GM12878 (cell line): Measurements from ENCODE around the gene PPP1R27. TPM values are rescaled to one million over a fixed set of nuclear protein-coding genes. Genes with fewer than 3 reads are reported as not detected.

Experiments
- ATF7 ChIP-seq: fragments of 450-650 bp; IDR thresholded peaks from 2 replicates; pipeline ENCODE4 v1.6.1; 2016; ENCODE audit warnings: low read depth, mild to moderate bottlenecking
- BHLHE40 ChIP-seq, 2 experiments: fragments of 450-650 bp in 1 of 2; IDR thresholded peaks; 2 replicates each; pipeline ENCODE4 v1.6.1; 2011 to 2017; ENCODE audit warnings: low read depth in 2 of 2, borderline replicate concordance in 1 of 2, improper control_type of control experiment in 1 of 2, low read length in 1 of 2, mild to moderate bottlenecking in 1 of 2
- CBX5 ChIP-seq: sonication (generic); IDR thresholded peaks from 2 replicates; pipeline ENCODE4 v1.6.1; 2016; ENCODE audit warnings: low read depth, moderate library complexity, mild to moderate bottlenecking, inconsistent platforms
- FOXM1 ChIP-seq: IDR thresholded peaks from 2 replicates; pipeline ENCODE4 v1.6.1; 2012; ENCODE audit warnings: low read depth, mild to moderate bottlenecking, inconsistent platforms, low read length, moderate library complexity
- KLF5 ChIP-seq: fragments of 450-650 bp; IDR thresholded peaks from 2 replicates; pipeline ENCODE4 v1.6.1; 2014; ENCODE audit warnings: mild to moderate bottlenecking; ENCODE audit not compliant: partially characterized antibody
- MXI1 ChIP-seq: fragments of 150-350 bp; IDR thresholded peaks from 2 replicates; pipeline ENCODE4 v1.6.1; 2011; ENCODE audit warnings: low read depth, mild to moderate bottlenecking, inconsistent platforms, low read length, improper control_type of control experiment
- NFYA ChIP-seq: IDR thresholded peaks from 2 replicates; pipeline ENCODE4 v1.6.1; 2011; ENCODE audit warnings: low read depth, mild to moderate bottlenecking, low read length, improper control_type of control experiment, borderline replicate concordance
- NFYB ChIP-seq: IDR thresholded peaks from 2 replicates; pipeline ENCODE4 v1.6.1; 2011; ENCODE audit warnings: low read depth, mild to moderate bottlenecking, low read length, improper control_type of control experiment, moderate library complexity; ENCODE audit not compliant: insufficient read depth
- NKRF ChIP-seq: fragments of 450-650 bp; conservative IDR thresholded peaks from 2 replicates; pipeline ENCODE4 v1.6.1; 2017; ENCODE audit warnings: mild to moderate bottlenecking, moderate library complexity
- PAX8 ChIP-seq: fragments of 450-650 bp; IDR thresholded peaks from 2 replicates; pipeline ENCODE4 v1.6.1; 2017; ENCODE audit warnings: mild to moderate bottlenecking, moderate library complexity
- POLR2AphosphoS2 ChIP-seq: IDR thresholded peaks from 2 replicates; pipeline ENCODE4 v1.6.1; 2011; ENCODE audit warnings: low read depth, mild to moderate bottlenecking, low read length, improper control_type of control experiment, moderate library complexity
- TCF3 ChIP-seq: IDR thresholded peaks from 2 replicates; pipeline ENCODE4 v1.6.1; 2012; ENCODE audit warnings: low read depth, mild to moderate bottlenecking, low read length, borderline replicate concordance; ENCODE audit not compliant: insufficient read depth
- TCF7 ChIP-seq: IDR thresholded peaks from 2 replicates; pipeline ENCODE4 v1.6.1; 2014; ENCODE audit warnings: antibody characterized with exemption, borderline replicate concordance
- USF1 ChIP-seq: IDR thresholded peaks from 2 replicates; pipeline ENCODE4 v1.6.1; 2011; ENCODE audit warnings: borderline replicate concordance, low read depth, mild to moderate bottlenecking, moderate library complexity, mixed read lengths, low read length; ENCODE audit not compliant: insufficient read depth; ENCODE audit errors: extremely low read length
- YBX1 ChIP-seq: fragments of 450-650 bp; IDR thresholded peaks from 2 replicates; pipeline ENCODE4 v1.6.1; 2016; ENCODE audit warnings: antibody characterized with exemption
- ZBED1 ChIP-seq: IDR thresholded peaks from 2 replicates; pipeline ENCODE4 v1.6.1; 2016; ENCODE audit warnings: borderline replicate concordance
- ZZZ3 ChIP-seq: IDR thresholded peaks from 2 replicates; pipeline ENCODE4 v1.6.1; 2011; ENCODE audit warnings: low read depth; ENCODE audit not compliant: control insufficient read depth, insufficient read length
- polyA plus RNA-seq, 11 experiments: library from polyadenylated mRNA; depleted of rRNA in 4 of 11; unstranded in 6 of 11; stranded (reverse) in 5 of 11; fragments of >200 nt; fragmentation: Nextera tagmentation in 4 of 11; fragmentation: Illumina TruSeq in 1 of 11; extraction: Ambion mirVana in 4 of 11; extraction: Trizol in 1 of 11; gene quantifications; 1 replicate in 1 of 11; 2 replicates in 10 of 11; pipeline versions ENCODE4 v1.2.1 to v1.2.3, GENCODE V29; 2011 to 2016; ENCODE audit warnings: inconsistent platforms in 2 of 11, missing spikeins in 2 of 11, low read depth in 1 of 11
- total RNA-seq, 4 experiments: library from RNA; depleted of rRNA in 3 of 4; stranded (reverse); fragments of >200 nt in 3 of 4; fragmentation: Illumina TruSeq in 1 of 4; extraction: Trizol in 1 of 4; gene quantifications; 2 replicates each; pipeline versions ENCODE4 v1.2.1 to v1.2.3, GENCODE V29; 2013 to 2021
- TF ChIP-seq, protein P1 (sequence below): IDR thresholded peaks from 2 replicates; pipeline ENCODE4 v1.6.1; 2011; ENCODE audit warnings: mild to moderate bottlenecking, low read depth, low read length, moderate library complexity; ENCODE audit not compliant: insufficient replicate concordance
- TF ChIP-seq, protein P2 (sequence below): IDR thresholded peaks from 2 replicates; pipeline ENCODE4 v1.6.1; 2012; ENCODE audit warnings: low read depth, low read length, improper control_type of control experiment
- TF ChIP-seq, protein P3 (sequence below): fragments of 450-650 bp; formaldehyde crosslinking; IDR thresholded peaks from 2 replicates; pipeline ENCODE4 v1.5.0; 2022; ENCODE audit warnings: mild to moderate bottlenecking, missing genetic modification characterization

Gene PPP1R27
- total and polyA plus RNA-seq, 10 of the 15 experiments (the other 5 are each of a cell fraction or from before 2014, with no cell fraction given) = 0.17 to 1.6 (median 0.49) TPM; not detected in 3

DNA sequence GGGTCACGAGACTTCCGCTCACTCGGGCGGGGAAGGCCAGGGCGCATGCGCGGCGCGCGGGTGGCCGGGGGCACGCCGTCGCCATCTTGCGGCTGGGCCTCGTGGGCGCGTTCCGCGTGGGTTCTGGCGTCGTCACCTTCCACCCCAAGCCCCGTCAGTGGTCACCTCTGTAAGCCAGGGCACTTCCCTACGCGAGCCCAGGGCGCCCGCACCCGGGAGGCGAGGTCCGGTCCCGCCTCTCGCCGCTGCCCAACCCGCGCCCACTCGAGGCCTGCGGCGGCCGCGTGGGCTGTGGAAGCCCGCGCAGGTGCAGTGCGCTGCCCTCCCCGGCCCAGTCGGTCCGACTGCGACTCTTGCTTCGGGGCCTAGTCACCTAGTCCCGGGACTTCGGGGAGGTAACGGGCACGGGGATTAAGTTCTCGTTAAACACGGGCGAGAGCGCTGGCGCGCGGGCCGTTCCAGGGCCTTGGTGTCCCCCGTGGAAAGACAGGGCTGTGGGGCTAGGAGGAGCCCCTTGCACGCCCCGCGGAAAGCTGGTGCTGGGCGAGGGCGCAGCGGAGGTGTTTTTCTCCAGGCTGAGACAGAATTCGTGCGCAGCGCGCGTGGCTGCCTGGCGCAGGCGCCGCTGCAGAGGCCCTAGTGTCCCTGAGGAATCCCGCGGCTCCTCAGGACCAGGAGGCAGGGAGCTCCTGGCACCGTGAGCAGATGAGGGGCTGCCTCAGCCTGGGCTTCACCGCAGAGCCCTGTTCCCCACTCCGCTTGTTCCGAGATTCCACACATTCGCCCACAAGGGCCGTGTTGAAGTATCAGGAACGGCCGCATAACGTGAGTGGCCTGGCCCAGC lies 36.8 kb upstream of the PPP1R27 start (continued):
- TF ChIP-seq CBX5 = no peak
- no peak for TF ChIP-seq PAX8
- TF ChIP-seq, protein P1, sequence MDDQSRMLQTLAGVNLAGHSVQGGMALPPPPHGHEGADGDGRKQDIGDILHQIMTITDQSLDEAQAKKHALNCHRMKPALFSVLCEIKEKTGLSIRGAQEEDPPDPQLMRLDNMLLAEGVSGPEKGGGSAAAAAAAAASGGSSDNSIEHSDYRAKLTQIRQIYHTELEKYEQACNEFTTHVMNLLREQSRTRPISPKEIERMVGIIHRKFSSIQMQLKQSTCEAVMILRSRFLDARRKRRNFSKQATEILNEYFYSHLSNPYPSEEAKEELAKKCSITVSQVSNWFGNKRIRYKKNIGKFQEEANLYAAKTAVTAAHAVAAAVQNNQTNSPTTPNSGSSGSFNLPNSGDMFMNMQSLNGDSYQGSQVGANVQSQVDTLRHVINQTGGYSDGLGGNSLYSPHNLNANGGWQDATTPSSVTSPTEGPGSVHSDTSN = no peak
- TF ChIP-seq ATF7 = no peak
- TF ChIP-seq NFYA = no peak
- TF ChIP-seq MXI1 = peak; percentile 69
- peak; percentile 91 for TF ChIP-seq NKRF
- TF ChIP-seq ZBED1 = no peak; the same call in 1 of the 2 replicates
- TF ChIP-seq YBX1 = no peak
- TF ChIP-seq POLR2AphosphoS2 = peak; percentile 53; the same call in 1 of the 2 replicates
- TF ChIP-seq ZZZ3 = no peak
- TF ChIP-seq NFYB = no peak
- TF ChIP-seq, protein P2, sequence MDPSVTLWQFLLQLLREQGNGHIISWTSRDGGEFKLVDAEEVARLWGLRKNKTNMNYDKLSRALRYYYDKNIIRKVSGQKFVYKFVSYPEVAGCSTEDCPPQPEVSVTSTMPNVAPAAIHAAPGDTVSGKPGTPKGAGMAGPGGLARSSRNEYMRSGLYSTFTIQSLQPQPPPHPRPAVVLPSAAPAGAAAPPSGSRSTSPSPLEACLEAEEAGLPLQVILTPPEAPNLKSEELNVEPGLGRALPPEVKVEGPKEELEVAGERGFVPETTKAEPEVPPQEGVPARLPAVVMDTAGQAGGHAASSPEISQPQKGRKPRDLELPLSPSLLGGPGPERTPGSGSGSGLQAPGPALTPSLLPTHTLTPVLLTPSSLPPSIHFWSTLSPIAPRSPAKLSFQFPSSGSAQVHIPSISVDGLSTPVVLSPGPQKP = peak; percentile 73
- TF ChIP-seq, protein P3, sequence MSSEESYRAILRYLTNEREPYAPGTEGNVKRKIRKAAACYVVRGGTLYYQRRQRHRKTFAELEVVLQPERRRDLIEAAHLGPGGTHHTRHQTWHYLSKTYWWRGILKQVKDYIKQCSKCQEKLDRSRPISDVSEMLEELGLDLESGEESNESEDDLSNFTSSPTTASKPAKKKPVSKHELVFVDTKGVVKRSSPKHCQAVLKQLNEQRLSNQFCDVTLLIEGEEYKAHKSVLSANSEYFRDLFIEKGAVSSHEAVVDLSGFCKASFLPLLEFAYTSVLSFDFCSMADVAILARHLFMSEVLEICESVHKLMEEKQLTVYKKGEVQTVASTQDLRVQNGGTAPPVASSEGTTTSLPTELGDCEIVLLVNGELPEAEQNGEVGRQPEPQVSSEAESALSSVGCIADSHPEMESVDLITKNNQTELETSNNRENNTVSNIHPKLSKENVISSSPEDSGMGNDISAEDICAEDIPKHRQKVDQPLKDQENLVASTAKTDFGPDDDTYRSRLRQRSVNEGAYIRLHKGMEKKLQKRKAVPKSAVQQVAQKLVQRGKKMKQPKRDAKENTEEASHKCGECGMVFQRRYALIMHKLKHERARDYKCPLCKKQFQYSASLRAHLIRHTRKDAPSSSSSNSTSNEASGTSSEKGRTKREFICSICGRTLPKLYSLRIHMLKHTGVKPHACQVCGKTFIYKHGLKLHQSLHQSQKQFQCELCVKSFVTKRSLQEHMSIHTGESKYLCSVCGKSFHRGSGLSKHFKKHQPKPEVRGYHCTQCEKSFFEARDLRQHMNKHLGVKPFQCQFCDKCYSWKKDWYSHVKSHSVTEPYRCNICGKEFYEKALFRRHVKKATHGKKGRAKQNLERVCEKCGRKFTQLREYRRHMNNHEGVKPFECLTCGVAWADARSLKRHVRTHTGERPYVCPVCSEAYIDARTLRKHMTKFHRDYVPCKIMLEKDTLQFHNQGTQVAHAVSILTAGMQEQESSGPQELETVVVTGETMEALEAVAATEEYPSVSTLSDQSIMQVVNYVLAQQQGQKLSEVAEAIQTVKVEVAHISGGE (CRISPR knock-in tag) = no peak
- no peak for TF ChIP-seq FOXM1
- TF ChIP-seq USF1 = peak; percentile 84
- TF ChIP-seq BHLHE40 (IDR thresholded peaks at IDR 0.05; ENCODE audit: borderline replicate concordance in 1 of 2, low read depth in 2 of 2, low read length in 1 of 2) = peak; percentile 99 to 100
- peak; percentile 70; the same call in 1 of the 2 replicates for TF ChIP-seq TCF3
- TF ChIP-seq TCF7 = no peak
- TF ChIP-seq KLF5 = peak; percentile 72
